NCI-H748 treated with DMSO at 0.1 percent for 48 hours (cell line): ENCODE data around the gene FTO.

Experiments used
- DNase-seq: peaks from one replicate; lab custom pipeline; 2025; lab: John Stamatoyannopoulos, UW

Gene FTO

DNA sequence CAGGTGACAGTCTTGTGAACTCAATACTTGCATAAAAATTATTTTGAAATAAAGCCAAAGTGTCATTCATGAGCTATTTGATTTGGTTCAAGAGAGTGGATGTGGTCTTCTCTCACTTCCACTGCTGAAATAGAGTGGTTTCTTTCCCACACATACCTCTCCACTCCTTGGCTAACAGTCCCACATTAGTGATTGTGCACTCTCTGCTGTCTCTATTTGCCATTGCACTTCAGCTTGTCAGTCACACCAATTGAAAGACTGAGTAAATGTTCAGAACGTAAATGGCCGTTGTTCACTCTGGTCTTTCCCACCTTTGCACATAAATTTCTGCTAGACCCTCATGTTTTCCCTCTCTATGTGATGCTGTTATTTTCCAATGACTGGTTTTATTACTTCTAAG, 197.5 kb downstream of the FTO start:
- DNase-seq: no peak

DNA sequence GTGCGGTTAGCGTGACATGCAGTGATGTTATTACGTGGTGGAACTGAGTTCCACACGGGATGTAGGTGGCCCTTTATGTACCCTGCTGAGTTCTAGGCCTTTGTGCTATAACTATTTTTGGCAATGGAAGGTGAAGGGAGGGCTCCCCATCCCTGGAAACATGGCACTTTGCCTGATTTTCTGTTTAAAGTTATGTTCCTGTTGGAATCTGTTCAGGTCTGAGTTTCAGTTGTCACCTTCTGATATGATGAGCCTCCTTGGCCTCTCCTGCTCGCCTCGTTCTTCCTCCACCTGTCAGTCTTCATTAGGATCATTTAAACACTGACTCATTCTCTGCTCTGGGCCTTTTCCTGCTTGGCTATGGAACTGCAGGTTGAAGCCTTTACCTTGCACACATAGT, 200.6 kb downstream of the FTO start:
- DNase-seq: no peak

DNA sequence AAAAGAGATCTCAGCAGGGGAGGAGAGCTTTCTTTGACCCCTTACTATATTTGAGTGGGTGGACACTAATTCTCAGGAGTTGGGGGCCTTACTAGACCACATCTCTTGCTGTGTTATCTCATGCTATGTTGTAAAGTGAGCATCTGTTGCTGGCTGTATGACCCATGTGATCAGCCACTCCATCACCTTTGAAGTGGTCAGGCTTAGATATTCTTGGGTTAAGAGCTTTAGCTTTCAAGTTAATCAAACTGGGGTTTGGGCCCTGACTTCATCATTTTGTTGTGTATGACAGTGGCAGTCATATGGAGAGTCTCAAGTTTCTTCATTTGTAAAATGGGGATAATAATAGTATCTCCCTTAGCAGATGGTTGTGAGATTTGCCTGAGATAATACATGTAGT, 201.1 kb downstream of the FTO start:
- DNase-seq: no peak

DNA sequence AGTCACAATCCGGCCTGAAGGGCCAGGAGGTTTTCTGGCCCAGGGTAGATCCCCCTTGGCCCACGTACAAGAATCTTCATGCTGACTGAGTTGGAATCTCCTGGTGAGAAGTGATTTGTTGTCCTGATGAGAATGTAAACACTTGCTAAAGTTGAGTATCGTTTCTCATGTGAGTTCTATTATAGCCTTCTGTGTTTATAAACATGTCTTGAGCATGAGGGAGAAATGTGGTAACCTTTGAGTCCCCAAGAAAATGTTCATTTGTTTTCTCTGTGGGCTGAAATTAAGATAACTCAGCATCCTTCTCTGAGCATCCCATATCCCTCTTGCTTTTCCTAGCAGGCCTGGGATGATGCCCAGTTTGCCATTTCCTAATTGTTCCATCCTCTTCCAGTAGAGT, 204.8 kb downstream of the FTO start:
- DNase-seq: no peak

DNA sequence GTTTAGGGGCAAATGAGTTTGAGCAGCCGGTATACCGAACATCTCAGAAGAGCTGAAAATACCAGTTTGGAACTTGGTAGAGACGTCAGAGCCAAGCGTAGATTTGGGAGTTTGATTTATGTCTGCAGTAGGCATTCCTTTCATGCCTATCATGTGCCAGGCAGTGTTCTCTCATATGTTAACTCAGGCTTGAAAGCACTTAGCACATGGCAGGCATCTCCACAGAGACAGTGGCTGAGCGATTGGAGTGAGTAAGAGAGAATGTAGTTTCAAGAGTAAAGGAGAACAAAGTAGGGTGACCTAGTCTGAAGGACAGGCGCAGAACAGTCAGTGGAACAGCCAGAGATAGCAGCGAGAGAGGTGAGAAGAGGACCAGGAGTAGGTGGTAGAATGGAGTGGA, 207.0 kb downstream of the FTO start:
- no peak for DNase-seq

DNA sequence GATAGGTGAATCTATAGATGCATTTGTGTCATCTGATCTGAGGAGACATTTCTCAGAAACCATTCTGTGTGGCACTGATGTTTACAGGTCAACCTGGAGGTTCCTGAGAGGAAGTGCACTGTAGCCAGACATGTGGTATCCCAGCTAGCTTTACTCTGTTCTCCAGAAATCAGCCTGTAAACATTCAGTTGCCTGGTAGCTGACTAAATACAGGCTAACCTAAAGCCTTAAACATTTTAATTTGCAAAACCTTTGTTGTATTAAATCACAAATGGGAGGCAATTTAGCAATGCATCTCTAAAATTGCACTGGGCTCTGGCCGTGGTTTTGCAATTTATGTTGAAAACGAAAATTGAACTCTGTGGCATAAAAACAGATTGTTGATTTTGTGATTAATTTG, 207.6 kb downstream of the FTO start:
- DNase-seq: no peak

DNA sequence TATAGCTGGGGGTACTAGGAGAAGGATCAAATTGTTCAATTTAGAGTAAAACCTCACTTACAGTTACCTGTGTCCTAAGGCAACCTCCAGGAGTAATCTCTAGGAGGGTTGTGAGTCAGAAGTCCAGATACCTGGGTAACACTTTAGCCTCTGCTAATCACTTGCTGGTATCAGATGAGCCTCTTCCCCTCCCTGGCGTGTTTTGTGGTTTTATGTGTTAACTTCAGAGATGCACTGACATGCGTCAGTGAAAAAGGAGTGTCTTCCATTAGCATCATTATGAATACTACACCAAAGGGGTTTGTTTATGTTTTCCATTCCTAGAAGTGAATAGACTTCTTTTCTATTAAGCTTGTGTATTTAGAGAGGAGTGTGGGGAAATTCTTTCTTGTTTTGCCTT, 208.2 kb downstream of the FTO start:
- DNase-seq: no peak

DNA sequence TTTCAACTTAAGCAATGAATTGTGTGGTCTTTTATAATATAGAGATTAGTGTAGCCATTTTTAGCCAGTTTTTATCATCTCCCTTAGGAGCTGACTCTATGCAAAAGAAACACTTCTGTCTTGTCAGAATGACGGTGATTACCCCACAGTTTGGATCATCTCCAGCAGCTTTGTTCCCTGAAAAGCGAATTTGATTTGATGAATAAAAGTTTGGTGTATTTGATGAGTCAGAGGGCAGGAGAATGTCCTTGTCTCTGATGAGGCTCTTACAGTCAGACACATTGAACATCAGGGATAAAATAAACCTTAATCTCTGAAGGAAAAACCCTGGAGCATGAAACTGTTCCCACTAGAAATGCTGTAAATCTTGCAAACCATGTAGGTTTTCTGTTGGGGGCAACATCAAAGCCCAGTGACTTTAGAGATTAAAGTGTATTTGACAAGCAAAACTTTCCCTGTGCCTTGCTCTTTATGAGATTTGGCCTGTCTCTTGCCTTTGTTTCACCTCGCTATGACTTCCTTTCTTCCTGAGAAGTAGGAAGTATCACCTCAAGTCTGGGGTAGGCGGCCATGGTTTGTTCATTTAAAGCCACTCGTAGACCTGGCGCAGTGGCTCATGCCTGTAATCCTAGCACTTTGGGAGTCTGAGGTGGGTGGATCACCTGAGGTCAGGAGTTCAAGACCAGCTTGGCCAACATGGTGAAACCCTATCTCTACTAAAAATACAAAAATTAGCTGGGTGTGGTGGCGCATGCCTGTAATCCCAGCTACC, 209.3 kb downstream of the FTO start:
- DNase-seq: no peak

DNA sequence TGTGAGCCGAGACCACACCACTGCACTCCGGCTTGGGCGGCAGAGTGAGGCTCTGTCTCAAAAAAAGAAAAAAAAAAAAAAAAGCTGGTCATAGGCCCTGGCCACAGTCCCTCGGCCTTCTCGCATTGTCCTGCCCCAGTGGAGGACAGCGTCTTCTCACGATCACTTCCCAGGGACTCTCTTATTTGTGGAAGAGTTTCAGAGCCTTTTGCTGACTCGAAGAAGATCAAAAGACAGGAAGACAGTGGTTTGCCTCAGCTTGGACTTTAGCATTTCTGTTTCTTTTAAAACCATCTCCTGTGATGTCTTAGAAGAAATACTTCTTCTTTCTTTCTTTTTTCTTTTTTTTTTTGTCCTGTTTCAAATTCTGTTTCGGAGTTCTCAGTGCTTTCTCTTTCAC, 210.0 kb downstream of the FTO start:
- no peak for DNase-seq

DNA sequence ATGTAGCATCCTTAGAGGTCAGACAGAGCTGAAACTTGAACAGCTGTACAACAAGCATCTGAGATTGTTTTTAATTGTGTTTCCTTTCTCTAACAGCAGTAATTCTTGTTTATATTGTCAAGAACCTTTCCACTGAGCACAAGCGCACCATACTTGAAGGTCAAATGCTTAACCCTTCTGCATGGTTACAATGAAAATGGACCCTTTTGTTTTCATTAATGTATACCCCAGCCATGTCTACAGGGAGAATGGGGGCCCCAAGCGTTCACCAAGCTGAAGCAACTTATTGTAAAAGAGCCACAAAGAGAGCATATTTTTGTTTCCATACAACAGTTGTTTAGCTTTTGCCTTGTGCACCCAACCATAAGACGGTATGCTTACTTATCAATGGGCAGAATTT, 210.8 kb downstream of the FTO start:
- no peak for DNase-seq

DNA sequence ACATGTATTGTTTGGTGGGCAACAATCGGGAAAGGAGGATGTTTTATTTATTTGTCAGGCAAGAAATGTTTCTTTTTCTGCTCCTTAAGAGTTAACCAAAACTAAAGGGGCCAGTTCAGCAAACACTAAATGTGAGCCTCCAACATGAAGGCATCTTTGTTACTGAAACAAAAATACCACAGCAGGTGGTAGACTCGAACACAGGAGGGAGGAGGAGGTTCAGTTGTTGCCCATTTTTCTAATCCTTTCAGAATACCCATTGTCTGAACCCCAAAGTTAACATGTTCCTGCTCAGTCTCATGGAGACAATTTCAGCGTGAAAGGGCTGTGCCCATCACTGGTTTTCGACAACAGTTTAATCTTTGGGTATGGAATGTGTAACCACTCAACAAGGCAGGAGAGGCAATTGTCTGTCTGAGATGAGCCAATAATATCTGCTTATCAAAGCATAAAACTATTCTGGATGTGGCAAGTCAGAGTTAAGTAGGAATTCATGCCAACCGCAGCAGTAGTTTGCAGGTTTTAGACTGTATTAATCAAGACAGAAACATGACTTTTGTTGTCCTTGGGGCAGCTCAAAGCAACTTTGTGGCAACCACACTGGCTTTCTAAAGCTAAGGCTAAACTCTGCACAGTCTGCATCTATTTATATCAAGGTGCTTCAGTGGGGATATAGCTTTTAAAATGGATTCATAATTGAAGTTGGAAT, 211.7 kb downstream of the FTO start:
- no peak for DNase-seq

DNA sequence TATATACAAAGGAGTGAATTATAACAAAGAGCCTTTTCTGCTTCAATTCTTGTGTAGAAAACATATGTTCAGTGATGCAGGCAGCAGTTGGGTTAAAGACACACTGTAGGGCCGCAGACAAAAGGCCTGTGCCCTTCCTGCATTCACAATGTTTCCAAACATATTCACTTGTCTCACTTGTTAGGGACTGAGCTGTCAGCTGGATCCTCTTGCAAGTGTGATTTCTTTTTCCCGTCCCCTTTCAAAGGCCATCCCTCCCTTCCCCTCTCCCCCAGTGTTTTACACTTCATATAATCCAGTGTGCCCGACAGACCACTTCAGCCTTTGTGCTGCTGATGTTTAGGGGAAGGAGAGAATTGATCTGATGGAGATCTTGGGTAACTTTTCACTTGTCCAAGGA, 217.0 kb downstream of the FTO start:
- no peak for DNase-seq

DNA sequence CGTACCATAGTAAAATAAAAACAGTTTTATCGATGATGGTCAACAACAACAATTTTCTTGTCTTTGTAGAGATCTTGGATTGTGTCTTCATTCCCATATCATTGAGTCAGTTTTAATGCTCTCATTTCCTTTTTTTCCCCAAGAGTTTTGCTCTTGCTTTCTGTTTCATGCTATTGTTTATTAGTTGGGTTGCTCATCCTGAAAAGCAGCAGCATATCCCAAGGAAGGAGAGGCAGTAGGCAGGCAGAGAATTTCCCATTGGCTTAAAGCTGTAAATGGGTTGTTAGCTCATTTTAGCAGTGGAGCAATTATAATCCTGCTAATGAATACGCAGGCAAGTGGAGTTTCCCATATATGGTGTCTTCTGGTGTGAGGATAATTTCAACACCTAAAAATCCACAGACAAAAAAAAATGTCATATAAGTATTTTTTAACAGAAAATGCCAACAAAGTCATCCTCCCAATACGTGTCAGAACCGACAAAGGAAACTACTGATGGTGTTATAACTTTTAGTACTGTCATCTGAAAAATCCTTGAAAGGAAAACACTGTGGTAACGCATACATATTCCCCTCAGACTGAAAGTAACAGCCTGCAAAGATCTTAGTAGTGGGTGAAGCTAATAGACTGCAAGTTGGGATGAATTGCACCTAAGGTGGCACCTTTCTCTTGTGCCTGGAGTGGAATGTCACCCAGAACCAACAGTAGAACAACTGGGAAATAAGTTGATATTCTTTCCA, 218.3 kb downstream of the FTO start:
- no peak for DNase-seq

DNA sequence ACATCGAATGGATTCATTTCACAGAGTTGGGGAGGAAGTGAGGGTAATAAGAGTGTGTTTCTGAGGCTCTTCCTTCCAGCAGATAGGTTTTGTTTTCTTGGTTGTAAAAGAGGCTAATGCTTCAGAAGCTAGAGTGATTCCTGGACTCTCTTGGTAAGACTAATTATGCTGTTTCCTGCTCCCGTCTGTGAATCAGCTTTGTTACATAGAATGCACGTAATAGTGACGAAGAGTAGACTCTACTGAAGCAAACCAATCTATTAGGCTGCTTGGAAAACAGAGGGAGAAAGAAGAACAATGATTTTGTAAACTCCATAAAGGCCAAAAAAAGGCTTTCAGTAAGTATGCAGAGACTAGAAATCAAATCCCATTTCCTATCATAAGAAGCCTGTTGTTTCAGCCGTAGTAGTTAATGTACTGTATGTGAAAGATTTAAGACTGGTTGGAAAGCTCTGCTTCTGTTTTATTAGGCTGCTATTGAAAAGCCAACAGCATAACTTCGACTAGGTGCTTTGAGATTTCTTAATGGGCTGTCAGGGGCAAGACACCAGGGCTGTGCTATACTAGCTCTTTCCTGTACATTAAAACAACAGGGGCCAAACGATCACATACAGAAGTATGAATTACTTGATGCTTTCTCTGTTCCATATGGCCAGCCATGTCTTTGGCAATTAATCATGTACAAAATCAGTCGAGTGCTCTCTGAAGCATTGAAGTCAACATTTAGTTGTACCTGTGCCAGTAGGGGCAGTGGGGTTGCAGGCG, 219.0 kb downstream of the FTO start:
- DNase-seq: peak; percentile 45

DNA sequence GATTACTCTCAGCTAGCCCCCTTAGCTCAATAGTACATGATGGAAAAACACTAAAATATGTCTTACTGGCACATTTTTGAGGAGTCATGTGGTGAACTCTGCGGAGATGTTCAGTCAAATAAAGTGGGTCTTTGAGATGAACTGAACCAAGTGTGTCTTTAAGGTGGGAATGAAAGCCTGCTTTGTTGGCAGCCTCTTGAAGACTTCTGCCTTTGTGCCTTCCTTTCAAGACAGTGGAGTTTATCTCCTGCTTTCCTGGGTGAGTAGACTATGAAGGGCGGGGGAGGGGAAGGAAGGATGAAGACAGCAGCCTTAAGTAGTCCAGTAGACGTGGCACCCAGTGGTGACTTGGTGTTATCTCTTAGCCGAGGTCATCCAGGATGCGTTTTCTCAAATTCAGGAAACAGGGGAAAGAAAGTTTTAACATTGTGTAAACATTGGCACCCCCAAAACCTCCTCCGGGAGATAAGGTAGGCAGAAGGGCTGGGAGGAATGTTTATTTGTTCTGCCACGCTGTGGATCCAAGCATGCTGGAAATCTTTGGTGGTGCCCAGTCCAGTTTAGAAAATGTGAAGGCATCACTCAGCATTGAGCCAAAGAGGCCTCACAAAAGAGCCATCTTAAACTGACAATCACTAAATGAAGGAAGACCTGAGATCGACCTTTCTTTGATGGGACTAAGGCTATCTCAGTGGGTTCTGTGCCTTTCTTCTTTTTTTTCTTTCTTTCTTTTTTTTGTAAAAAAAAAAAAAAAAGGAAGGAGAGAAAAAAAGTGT, 220.6 kb downstream of the FTO start:
- no peak for DNase-seq

DNA sequence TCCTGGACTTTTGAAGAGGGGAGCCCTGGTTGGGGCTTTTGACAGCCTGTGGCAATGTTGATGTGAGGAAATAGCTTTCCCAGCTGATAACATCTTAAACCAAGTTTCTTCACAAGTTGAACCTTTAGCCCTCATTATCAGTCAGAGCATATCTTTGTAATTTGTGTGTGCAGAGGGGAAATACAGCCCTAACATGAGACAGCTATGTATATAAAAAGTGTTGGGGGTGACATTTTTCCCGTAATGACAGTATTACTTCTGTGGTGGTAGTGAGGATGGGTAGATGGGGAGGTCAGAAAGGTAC, 221.1 kb downstream of the FTO start:
- no peak for DNase-seq

DNA sequence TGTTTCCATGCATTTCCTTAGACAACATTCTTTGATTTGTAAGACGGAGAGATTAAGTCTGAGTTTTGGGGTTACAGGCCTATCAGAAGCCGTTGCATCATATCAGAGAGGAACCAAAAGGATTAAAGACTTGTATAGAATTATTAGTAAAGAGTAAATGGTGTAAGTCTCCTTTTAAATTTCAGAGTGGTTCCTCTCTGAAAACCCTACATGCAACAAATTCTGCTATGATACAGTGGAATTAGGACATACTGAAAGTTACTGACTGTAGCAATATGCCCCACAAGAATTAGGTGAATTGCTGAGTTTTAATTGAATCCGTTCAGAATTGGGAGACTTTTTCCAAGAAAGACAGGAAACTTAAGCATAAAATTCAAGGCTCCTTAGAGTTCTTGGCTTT, 221.6 kb downstream of the FTO start:
- no peak for DNase-seq

DNA sequence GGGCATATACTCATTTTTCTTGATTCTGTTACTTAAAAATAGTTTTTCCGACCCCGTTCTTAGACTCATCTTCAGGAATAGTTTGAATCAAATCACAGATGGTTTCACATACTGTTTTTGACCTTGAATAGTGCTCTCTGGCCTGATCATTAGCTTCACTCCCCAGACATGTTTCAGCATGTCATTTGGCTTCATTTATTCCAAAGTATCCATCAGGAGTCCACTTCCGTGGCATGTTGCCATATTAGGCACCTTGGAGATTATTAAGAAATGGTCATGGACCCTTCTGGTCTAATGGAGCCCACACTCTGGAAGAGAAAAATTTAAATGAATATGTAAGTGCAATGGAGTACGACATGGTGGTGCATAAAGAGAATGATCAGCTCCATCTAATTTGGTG, 222.3 kb downstream of the FTO start:
- no peak for DNase-seq

DNA sequence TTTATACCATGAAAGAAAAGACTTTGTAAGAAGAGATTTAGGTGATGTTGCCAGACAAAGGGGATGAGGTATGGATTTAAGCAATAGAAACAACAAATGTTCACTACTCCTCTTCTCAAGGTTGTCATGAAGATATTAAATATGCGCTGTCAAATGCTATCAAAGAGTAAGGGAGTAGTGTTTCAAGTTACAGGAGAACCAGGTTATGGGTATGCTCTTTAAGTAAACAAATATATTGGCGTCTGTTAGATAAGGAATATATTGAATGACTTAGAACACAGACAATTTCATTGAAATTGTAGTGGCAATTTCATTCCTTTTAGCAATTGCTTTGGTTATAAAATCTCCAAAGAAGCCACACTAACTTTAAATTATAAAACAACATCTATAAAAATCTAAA, 229.0 kb downstream of the FTO start:
- DNase-seq: no peak

DNA sequence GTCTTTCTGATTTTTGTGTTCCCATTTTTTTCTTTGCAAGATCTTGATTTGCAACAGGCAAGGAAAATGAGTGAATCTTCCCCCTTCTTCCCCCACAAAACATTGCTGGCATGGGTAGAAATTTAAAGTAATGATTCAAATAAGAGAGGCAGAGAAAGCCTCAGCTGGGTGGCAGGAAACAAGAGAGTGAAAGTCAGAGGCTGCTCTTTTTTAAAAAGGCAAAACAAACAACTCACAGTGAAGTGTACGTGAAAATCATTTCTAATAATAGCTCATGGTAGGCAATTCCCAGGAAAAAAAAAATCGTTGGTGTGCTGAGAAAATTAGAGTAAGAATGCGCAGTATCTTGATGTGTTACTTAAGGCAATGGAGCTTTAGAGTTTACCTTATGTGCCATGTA, 229.5 kb downstream of the FTO start:
- no peak for DNase-seq

DNA sequence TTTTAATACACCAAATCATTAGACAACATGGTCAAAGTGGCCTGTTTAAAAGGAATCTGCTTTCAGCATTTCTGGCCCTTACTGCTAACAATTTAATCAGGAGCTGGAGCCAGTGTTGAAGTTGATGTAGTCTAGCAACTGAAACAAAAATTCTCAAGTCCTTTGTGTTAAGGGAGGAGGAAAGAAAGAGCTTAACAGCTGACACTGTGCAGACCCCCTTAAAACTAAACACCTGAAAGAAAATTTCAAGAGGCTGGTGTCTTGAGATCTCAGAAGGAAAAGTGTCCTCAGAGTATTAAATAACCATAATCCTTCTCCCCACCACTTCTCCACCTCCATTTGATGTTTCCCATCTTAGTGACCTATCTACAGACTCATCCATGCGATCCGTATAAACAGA, 232.1 kb downstream of the FTO start:
- no peak for DNase-seq

DNA sequence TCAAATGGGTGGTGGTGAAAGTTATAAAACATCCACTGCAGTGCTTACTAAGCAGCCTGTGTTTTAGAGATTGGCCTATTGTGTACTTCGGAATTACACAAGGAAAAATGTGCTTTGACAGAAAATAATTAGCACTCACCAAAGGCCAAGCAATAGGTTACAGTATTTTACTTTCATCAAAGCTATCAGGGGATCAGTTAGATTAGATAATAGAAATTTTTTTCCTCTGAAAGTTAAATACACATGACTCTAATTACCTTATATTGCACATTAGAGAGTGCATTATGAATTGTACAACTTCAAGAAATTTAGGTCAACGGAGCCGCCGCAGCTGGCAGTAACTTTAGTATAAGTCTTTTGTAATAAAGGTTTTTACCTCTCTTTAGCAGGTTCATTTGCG, 232.6 kb downstream of the FTO start:
- no peak for DNase-seq
